ENCODE measurements around the gene GH1. TPM values are rescaled to one million over a fixed set of nuclear protein-coding genes. Genes with fewer than 3 reads are reported as not detected.

Gene GH1
- total RNA-seq, 1 donor from 2014 or later, result not detected

DNA sequence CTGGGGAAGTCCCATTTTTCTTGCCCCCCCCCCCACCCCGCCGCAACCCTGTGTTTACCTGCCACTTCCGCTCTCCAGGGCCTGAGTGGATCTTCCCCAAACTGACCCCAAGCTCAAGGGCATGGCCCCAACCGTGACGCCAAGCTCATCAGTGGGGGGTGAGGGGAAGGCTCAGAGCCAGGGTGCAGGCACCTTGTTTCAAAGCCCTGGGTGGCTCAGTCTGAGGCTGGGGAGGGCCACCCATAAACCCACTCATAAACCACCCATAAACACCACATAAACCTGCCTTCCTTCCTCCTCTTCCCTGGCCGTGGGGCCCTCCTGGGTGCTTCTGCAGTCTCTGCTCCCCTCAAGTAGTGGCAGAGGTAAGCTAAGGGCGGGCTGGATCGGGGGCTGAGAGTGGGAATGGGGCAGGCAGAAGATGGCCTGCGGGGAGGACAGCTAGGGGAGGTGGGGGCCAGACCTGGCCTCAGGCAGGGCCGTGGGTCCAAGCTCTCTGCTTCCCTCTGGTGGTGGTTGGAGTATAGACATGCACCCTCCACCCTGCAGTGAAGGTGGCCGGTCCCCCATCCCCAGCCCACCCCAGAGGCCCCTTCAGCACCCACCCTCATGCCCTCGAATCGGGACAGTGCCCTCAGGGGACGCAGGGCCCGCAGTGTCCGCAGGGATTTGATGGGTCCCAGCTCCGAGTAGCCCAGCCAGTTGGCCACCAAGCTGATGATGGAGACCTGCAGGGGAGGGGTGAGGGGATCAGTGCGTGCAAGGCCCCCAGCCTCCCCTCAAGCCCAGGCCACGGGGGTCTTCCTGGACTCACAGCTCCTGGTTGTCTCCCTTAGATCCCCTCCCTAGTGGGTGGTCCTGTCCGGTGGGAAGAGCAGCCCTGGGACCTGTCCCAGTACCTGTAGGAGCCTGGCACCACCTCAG lies 28.1 kb upstream of the GH1 start:
- intact Hi-C loops (cut with DNase I), result no loop called here
- ATAC-seq (ENCODE audit: poor library complexity), result peak; percentile 72
- DNase-seq, result no peak

DNA sequence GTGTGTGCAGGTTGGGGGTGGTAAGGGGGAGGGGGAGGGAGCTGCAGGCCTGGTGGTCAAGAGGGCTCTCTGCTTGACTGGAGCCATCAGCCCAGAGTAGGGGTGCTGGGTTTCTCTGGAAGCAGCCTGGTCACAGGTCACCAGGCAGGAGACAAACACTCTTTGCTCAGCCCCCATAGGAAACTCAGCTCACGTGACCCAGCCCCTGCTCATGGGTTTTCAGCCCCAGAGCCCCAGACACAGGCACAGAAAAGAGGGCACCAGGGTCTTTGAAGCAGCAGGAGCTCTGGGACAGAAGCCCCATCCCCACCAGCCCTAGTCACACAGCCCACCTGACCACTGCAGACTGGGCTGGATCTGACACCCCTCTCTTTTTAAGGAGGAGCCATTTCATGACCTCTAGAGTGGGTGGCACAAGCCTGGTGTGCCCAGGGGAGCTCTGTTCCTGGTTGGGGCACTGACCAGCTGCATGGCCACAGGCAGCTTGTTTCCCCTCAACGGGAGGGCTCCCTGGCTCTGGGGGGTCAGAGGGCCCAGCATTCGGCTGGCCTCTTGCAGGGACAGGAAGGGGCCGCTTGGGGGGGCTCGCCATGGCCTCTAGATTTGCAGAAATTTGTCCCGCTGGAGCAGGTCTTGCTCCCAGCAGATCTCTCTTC lies 27.3 kb upstream of the GH1 start:
- DNase-seq, result no peak
- ATAC-seq (ENCODE audit: poor library complexity), result no peak
- intact Hi-C loops (cut with DNase I), result no loop called here

DNA sequence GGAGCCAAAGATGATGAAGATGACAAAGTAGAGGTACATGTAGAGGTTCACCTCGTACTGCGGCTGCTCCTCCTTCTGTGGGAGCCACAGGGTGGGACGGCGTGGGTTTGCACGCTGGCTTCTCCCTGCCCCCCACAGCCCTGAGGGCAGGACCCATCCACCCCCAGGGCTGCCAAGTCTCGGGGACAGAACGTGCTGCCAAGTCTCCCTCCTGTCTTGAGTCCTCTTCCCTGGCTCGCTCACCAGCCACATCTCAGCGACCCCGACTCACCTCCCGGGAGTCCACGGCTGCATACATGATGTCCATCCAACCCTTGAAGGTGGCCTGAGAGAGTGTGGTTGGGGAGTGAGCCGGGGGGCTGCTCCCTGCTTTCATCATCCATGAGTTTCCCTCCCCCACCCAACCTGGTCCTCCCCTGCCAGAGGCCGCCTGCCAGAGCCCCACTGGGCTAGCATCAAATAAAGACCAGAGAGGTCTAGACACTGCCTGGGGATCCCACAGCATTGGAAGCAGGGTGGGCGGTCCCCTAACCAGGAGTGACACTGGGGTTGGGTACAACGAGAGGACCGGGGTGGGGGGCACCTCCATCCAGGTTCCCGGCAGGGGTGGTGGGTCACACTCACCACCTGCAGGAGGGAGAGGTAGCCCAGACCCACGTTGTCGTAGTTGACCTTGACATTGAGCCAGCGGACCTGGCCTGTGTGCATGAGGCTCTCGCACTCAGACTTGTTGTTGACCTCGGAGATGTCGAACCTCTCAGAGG lies 26.3 kb upstream of the GH1 start:
- intact Hi-C loops (cut with DNase I), result no loop called here
- DNase-seq (no peak), ATAC-seq (ENCODE audit: poor library complexity) (no peak)

DNA sequence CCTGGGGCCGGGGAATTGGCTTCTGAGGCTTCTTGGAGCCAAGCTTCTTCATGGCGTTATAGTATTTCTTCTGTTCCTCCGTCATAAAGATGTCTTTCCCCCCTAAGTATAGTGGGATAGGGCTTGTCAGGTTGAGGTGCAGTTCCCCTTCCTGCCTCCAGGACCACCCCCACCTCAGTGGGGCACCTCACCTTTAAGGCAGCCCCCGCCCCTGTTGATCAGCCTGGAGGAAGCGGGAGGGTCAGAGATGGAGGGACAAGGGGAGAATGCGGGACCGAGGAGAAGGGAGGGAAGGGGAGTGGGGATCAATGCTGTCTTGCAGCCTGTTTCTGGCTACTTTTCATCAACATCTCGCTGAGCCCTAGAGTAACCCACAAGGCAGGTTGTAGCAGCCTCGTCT lies 25.1 kb upstream of the GH1 start:
- ATAC-seq (ENCODE audit: poor library complexity) (no peak), DNase-seq (no peak)
- intact Hi-C loops (cut with DNase I), result no loop called here

DNA sequence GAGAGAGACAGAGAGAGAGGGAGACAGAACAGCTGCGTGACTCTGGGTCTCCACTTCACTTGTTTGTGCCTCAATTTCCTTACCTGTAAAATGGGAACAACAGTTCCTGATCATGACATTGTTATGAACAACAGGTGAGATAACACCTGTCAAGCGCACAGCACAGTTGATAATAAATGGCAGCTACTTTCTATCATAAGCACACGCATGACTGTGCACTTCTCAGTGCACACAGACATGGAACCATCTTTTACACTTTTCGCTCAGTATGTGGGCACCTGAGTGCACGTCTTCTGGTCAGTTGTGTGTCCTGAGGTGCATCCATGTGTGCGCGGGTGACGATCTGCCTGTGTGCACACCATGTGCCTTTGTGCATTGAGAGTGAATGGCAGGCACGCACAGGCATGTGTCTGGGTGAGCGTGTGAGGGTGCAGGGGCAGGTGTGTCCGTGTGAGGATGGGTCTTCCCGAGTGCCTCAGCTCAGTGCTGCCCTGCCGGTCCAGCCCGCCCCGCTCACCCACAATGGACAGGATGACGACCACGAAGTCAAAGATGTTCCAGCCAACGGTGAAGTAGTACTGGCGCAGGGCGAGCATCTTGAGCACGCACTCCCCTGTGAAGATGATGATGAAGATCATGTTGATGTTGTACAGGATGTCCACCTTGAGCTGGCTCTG lies 23.8 kb upstream of the GH1 start:
- no peak for ATAC-seq (ENCODE audit: poor library complexity)
- intact Hi-C loops (cut with DNase I), result no loop called here

DNA sequence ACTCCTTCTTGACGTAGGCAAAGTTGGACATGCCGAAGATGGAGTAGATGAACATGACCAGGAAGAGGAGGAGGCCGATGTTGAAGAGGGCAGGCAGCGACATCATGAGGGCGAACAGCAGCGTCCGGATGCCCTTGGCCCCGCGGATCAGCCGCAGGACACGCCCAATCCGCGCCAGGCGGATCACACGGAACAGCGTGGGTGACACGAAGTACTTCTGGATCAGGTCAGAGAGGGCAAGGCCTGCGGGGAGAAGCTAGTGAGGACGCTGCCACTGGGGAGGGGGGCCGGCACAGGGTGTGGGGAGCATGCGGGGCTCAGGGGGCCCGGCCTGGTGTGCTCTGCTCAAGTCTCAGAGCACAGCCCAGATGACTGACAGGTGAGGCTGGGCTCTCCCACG lies 23.1 kb upstream of the GH1 start:
- no peak for DNase-seq
- intact Hi-C loops (cut with DNase I), result no loop called here

More for the DNA sequence above, 23.8 kb upstream of the GH1 start:
- DNase-seq, result no peak

DNA sequence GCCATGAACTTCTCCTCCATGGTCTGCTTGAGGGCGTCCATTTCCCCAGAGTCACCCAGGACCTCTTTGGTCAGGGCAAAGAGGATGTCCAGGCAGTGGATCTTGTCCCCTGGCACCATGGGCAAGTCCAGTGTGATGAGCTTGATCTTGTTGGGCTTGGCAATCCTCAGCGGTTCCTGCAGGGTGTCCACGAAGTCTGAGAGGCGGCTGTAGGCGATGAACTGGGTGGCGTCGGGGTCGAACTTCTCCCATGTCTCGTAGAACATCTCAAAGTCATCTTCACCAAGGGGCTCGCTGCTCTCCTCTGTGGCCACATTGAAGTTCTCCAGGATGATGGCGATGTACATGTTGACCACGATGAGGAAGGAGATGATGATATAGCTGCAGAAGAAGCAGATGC lies 22.5 kb upstream of the GH1 start:
- DNase-seq, result no peak
- intact Hi-C loops (cut with DNase I), result no loop called here
- ATAC-seq (ENCODE audit: poor library complexity), result no peak

More for the DNA sequence above, 23.1 kb upstream of the GH1 start:
- ATAC-seq (ENCODE audit: poor library complexity), result no peak

DNA sequence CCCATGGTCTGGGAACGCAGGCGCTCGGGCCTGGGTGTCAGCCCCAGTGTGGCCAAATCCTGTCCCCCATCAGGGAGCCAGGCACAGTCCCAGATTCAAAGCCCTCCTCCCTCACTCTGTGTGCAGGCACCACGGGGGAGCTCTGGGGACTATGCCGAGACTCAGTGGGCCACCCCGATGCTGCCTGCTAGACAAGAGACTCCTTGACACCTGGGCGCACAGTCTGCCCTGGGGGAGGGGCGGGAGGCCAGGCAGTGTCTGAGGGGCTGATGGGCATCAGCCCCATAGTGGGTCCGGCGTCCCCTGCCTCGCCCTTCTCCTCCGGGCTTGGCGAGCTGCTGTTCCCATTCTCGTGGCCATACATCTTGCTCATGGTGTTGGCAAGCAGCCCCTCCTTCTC lies 21.9 kb upstream of the GH1 start:
- intact Hi-C loops (cut with DNase I), result no loop called here
- no peak for DNase-seq
- ATAC-seq (ENCODE audit: poor library complexity), result no peak

DNA sequence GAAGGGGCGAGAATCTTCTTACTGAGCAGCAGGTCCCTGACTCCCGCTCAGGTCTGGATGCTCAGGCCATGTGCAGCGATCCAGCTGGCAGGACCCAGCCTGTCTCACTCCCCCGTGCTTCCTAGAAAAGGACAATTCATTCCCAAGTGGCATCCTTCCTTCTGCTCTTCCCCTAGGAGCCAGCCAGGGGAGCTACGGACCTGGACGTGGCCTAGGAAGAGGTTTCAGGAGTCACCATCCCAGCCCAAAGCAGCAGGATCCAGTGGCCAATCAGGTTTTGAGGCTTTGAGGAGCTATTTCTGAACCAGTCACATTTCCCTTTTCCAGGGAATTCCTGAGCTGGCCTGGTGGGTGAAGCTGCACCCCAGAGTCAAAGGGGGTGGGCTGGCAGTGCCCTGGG lies 21.2 kb upstream of the GH1 start:
- intact Hi-C loops (cut with DNase I), result no loop called here
- ATAC-seq (ENCODE audit: poor library complexity) (no peak), DNase-seq (no peak)

DNA sequence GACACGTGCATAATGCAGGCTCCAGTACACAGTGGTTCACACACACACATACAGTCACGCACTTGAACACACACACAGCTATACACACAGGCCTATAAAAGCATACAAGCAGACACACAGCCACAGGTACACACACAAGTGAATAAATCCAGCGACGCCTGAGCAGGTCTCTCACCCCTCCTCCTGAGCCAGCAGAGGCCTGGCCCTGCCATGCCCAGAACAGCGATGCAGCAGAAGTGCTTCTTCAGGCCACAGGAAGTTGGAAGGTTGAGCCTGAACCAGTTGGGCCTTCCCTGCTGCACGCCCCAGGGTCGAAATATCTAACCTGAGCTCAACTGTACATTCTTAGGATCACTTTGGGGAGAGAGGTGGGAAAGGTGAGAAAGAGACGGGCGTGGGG lies 20.8 kb upstream of the GH1 start:
- ATAC-seq (ENCODE audit: poor library complexity) (no peak), DNase-seq (no peak)
- intact Hi-C loops (cut with DNase I), result no loop called here

DNA sequence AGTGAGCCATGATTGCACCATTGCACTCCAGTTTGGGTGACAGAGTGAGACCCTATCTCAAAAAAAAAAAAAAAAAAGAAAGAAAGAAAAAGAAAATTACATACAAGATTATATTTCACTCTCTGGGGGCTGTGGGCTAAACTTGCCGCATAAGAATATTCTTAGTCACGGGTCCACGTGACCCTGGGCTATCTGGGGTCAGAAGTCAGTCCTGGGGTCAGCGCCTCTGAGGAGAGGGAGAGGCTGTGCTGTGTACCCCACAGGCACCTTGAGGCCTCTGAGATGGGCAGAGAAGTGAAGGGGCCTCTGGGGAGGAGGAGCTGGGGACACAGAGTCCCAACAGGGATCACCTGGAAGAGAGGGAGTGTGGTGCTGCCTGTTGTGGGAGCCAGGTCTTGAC lies 19.3 kb upstream of the GH1 start:
- no peak for ATAC-seq (ENCODE audit: poor library complexity)
- intact Hi-C loops (cut with DNase I), result no loop called here
- DNase-seq, result no peak

DNA sequence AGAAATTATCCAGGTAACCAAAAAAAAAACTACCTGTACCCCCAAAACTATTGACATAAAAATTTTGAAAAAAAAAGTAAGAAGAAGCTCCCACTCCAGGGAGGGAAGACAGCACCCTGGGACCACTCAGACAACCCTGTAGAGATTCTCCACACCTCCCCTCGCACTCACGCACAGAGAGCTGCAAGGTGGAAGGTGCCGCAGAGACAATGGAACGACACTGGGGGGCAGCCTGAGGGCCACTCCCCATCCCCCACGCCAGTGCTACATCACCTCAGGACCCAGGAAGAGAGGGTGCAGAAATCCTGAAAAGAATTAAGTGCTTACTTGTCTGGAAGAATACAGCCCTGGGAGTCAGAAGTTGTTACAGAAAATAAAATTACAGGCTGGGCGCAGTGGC lies 18.7 kb upstream of the GH1 start:
- ATAC-seq (ENCODE audit: poor library complexity) (no peak), DNase-seq (no peak)
- intact Hi-C loops (cut with DNase I), result no loop called here

DNA sequence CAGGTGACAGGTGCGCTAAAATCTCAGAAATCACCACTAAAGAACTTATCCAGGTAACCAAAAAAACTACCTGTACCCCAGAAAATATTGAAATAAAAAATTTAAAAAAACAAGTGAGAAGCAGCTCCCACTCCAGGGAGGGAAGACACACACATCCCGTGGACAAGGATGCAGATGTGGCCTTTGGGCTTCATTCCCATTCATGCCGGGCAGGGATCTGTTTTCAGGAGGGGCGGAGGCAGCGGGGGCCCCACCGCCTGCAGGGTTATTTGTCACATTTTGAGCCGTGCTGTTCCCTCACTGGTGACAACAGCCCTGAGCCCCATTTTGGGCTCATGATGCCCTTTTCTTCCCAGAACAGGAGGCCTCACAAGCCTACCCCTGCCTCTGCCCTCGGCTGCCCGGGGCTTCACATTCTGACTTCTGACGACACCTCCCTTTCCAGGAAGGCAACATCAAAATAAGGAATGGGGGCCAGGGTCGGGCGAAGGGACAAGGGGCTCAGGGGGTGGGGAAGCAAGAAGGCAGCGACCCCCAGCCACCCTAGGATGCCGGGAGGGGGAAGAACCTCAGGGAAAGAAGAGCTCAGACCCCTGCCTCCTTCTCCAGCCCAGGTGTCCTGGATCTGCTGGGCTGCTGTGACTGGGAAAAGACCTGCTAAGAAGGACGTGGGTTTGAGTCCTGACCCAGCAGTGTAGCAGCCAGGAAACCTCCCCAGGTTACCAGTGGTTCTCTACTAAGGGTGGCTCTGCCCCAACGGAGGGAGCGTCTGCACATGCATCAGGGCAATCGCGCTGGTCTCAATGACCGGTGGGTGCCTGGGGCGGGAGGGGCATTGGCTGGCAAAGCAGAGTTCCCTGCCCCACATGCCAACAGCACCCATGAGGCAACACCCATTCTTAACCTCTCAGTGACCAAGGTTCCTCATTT lies 15.8 kb upstream of the GH1 start:
- ATAC-seq (ENCODE audit: poor library complexity) (no peak), DNase-seq (no peak)
- intact Hi-C loops (cut with DNase I), result no loop called here

DNA sequence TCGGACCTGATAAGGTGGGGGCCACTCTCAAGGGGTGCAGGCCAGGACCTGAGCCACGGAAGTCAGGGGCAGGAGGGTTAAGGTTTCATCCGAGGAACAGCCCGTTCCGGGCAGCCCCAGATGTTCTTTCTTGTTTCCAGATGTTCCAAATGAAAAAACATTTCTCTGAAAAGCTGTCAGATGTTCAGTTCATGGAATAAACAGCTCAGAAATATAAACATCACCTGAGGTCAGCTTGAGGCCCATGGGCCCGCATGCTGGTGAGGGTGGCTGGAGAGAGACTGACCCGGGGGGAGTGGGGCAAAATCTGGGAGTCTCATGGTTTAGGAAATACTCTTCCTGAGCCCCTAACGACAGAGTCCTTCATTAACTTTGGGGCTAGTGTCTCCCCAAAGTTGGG lies 15.0 kb upstream of the GH1 start:
- intact Hi-C loops (cut with DNase I), result no loop called here
- ATAC-seq (ENCODE audit: poor library complexity), result no peak
- no peak for DNase-seq

DNA sequence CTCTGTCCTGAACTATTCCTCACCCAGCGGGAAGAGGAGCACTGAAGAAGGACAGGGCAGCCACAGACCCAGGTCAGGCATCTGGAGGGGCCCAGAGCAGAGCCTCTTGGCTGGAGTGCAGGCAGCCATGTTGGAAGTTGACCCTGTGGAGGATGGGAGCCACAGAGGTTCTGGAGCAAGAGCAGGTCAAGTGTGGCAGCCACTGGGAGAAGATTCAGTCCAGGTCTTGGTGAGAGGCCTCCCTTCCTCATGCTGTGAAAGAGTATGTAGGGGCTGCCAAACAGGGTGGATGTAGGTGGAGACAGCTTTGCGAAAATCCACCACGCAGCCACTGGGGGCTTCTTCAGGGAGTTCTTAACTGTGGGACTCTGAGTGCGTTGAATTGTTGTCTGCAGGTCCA lies 14.1 kb upstream of the GH1 start:
- DNase-seq, result no peak
- ATAC-seq (ENCODE audit: poor library complexity), result no peak
- intact Hi-C loops (cut with DNase I), result no loop called here

DNA sequence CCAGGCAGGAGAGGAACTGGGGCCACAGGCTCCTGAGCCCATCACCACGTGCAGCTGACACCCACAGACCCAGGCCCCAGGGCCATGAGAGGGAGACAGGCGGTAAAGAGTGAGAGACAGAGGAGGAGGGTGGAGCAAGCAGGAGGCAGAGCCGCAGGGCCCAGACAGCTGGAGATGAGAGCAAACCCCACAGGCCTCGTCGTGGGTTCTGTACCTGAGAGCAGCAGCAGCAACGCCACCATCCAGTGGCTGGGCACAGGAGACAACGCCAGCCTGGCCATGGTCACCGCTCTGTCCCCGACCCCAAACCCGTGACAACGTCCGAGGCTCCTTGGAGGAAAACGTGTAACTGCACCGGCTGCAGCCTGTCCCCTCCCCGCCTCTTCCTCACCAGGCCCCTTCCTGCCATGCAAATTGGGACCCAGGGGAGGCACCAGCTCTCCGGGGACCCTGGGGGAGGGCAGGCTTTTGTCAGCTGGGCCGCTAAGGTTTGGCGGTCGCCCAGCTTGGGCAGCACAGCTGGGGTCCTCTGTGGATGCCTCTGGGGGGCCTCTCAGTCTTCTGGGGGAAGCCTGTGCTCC lies 13.4 kb upstream of the GH1 start, which contains the start of gene CD79B:
CD79B (minus strand) TSS at position 351 of the 581 bp plus-strand sequence; CDS start at position 281, 70 bp downstream.
- DNase-seq (no peak), ATAC-seq (ENCODE audit: poor library complexity) (peak; percentile 24)

DNA sequence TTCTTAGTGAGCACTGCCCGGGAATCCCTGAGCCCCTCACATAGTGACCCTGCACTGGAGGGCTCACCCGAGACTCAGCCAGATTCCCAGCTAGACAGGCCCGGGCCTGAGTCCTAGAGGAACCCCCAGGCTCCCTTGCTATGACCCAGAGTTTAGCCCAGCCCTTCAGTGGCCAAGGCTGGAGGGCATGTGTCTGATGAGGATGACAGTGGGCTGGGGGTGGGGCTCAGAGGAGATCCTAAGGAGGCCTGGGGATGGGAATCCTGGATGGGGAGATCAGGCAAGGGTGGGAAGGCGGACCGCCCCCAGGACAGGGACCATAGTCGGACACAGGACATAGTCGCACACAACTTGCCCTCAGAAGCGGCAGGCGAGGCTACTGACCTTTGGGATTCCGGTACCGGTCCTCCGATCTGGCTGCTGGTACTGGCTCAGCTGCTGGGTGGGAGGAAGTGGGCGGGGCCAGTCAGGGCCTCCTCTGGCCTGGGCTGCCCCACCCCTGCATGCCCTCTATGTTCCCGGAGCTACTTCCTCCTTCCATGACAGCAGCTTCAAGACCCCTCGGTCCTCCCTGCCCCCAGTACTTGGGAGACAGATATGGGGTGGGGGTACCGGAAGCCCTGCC lies 12.4 kb upstream of the GH1 start:
- ATAC-seq (ENCODE audit: poor library complexity) (peak; percentile 75), DNase-seq (peak; percentile 88)
- intact Hi-C loops (cut with DNase I), result no loop called here

More for the DNA sequence above, 13.4 kb upstream of the GH1 start, which contains the start of gene CD79B:
- intact Hi-C loops (cut with DNase I), result no loop called here

Data from Right ventricle myocardium superior (tissue), 1 donor.